Measurements from ENCODE around the gene ZFAND3. TPM values are rescaled to one million over a fixed set of nuclear protein-coding genes. Genes with fewer than 3 reads are reported as not detected.
"Not testable (repeated sequence)": the region's sequence is repeated elsewhere in the genome, so short reads cannot be mapped to it uniquely, and the experiment has no call there.

The ZFAND3 gene
- total RNA-seq, 1 donor from 2014 or later: 66.9 TPM

DNA sequence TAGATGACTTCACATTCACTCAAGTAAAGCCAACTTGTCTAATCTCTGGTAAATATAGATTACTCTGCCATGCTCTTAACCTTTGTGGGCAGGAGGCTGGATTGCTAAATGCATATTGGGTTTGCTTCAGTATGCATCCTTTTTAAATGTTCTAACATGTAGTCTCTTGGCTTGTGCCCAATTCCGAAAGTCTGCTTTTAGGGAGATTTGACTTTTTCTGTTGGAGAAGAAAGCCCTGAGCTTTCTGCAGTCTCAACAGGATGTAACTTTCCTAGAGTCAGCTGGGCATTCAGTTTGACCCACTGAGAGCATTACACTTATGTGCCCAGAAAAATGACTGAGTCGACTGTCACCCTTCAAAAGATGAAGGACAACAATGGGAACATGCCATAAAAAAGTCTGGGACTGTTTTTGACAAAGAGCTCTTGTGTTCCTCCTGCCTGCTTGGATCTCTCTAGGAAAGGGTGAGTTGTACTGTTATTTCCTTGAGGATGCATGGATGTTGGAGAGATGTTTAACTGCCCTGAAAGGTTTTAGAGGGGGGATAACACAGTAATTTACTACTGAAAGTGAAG lies 299.4 kb downstream of the ZFAND3 start:
- H3K9me3 Mint-ChIP-seq: no peaks in the 10 kb centered on the region
- peaks cover 43% of the 10 kb centered on the region for H3K36me3 Mint-ChIP-seq
- no peak for DNase-seq (ENCODE audit: extremely low spot score, unreplicated experiment)
- H3K4me1 Mint-ChIP-seq (ENCODE audit: unreplicated experiment): peaks cover 14% of the 10 kb centered on the region
- no peak overlapping the region for H3K4me3 Mint-ChIP-seq
- TF ChIP-seq, protein P1, sequence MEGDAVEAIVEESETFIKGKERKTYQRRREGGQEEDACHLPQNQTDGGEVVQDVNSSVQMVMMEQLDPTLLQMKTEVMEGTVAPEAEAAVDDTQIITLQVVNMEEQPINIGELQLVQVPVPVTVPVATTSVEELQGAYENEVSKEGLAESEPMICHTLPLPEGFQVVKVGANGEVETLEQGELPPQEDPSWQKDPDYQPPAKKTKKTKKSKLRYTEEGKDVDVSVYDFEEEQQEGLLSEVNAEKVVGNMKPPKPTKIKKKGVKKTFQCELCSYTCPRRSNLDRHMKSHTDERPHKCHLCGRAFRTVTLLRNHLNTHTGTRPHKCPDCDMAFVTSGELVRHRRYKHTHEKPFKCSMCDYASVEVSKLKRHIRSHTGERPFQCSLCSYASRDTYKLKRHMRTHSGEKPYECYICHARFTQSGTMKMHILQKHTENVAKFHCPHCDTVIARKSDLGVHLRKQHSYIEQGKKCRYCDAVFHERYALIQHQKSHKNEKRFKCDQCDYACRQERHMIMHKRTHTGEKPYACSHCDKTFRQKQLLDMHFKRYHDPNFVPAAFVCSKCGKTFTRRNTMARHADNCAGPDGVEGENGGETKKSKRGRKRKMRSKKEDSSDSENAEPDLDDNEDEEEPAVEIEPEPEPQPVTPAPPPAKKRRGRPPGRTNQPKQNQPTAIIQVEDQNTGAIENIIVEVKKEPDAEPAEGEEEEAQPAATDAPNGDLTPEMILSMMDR (conservative IDR thresholded peaks at IDR 0.05): no peak
- H3K27me3 Mint-ChIP-seq: no peaks in the 10 kb centered on the region
- H3K27ac Mint-ChIP-seq: no peak overlapping the region

DNA sequence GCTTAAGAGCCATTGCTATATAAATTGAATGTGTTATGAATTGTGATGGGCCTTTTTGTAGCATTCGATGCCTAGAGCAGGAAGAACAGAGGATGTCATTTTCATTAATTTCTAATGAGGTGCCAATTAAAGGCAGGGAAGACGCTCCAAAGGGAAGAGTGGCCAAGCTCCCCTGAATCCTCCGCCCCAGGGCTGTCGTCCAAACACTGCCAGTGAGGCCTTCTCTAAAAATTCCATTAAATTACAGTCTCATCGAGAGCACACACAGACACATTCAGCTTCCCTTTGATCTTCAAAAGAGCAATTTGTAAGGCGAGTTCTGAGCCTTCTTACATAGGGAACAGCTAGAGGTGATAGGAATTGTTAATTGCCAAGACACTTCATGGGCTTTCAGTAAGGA lies 300.0 kb downstream of the ZFAND3 start:
- Mint-ChIP-seq H3K27me3 (no peaks in the 10 kb centered on the region), H3K27ac (no peak overlapping the region), H3K4me3 (no peak overlapping the region), H3K4me1 (ENCODE audit: unreplicated experiment) (peaks cover 14% of the 10 kb centered on the region), H3K36me3 (peaks cover 43% of the 10 kb centered on the region), H3K9me3 (no peaks in the 10 kb centered on the region)
- TF ChIP-seq, protein P1 (conservative IDR thresholded peaks at IDR 0.05): no peak
- no peak for DNase-seq (ENCODE audit: extremely low spot score, unreplicated experiment)

DNA sequence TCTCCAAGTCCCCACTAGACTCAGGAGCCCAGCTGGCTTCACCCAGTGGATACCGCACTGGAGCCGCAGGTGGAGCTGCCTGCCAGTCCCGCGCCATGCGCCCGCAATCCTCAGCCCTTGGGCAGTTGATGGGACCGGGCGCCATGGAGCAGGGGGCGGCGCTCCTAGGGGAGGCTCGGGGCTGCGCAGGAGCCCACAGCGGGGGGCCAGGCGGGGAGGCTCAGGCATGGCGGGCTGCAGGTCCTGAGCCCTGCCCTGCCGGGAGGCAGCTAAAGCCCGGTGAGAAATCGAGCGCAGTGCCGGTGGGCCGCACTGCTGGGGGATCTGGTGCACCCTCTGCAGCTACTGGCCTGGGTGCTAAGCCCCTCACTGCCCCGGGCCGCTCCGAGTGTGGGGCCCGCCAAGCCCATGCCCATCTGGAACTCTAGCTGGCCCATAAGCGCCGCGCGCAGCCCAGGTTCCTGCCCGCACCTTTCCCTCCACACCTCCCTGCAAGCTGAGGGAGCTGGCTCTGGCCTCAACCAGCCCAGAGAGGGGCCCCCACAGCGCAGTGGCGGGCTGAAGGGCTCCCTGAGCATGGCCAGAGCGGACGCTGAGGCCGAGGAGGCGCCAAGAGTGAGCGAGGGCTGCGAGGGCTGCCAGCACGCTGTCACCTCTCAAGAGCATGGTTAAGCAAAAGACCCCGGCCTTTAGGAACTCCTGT lies 304.8 kb downstream of the ZFAND3 start:
- peaks cover 48% of the 10 kb centered on the region for H3K36me3 Mint-ChIP-seq
- not testable (repeated sequence) for H3K4me1 Mint-ChIP-seq (ENCODE audit: unreplicated experiment); H3K4me3 Mint-ChIP-seq

DNA sequence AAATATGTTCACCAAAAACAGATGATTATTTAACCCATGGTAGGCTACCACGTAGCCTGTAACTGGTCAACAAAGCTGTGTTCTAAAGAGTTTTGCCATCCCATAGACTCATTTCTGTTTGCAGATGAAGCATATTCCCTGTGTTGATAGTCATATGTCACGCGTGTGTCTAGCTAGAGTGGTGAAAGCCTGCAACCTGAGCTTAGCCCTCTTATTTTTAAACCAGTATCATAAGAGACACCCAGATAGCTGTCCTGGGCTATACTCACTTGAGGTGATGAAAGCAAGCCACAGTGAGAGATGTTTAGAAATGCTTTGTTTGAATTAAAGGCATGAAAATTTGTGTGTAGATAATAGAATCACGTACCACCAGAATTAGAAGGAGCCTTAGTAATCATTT lies 307.8 kb downstream of the ZFAND3 start:
- Mint-ChIP-seq H3K4me1 (ENCODE audit: unreplicated experiment) (no peaks in the 10 kb centered on the region), H3K36me3 (peaks cover 45% of the 10 kb centered on the region), H3K27ac (no peak overlapping the region), H3K27me3 (no peaks in the 10 kb centered on the region), H3K9me3 (peaks cover 9% of the 10 kb centered on the region), H3K4me3 (no peak overlapping the region)
- DNase-seq (ENCODE audit: extremely low spot score, unreplicated experiment): no peak
- TF ChIP-seq, protein P1 (conservative IDR thresholded peaks at IDR 0.05): no peak

More for the DNA sequence above, 304.8 kb downstream of the ZFAND3 start:
- H3K27ac Mint-ChIP-seq; H3K9me3 Mint-ChIP-seq; H3K27me3 Mint-ChIP-seq; DNase-seq (ENCODE audit: extremely low spot score, unreplicated experiment): not testable (repeated sequence)

DNA sequence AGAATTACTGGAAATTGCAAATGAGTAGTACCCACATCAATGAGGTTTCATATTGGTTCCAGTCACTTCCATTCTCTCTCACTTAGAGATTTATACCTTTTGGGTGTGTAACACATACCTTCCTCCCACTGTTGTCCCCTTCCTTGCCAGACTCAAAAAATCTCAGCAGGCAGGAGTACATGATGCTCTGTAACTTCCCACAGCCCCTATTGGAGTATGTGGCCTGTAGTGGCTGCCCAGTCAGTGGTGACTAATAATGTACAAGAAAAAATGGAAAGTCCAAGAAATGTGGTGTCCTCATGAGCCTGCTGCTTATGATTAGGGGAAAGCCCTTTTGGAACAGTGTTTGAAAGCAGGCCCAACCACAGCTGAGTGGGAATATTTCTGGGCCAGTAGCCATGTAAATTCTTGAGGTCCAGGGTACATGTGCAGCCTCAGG lies 312.0 kb downstream of the ZFAND3 start:
- Mint-ChIP-seq H3K27me3 (no peaks in the 10 kb centered on the region), H3K27ac (no peak overlapping the region), H3K9me3 (peaks cover 5% of the 10 kb centered on the region), H3K4me3 (no peak overlapping the region), H3K36me3 (peaks cover 29% of the 10 kb centered on the region), H3K4me1 (ENCODE audit: unreplicated experiment) (peaks cover 5% of the 10 kb centered on the region)
- no peak for DNase-seq (ENCODE audit: extremely low spot score, unreplicated experiment)
- TF ChIP-seq, protein P1 (conservative IDR thresholded peaks at IDR 0.05): no peak

DNA sequence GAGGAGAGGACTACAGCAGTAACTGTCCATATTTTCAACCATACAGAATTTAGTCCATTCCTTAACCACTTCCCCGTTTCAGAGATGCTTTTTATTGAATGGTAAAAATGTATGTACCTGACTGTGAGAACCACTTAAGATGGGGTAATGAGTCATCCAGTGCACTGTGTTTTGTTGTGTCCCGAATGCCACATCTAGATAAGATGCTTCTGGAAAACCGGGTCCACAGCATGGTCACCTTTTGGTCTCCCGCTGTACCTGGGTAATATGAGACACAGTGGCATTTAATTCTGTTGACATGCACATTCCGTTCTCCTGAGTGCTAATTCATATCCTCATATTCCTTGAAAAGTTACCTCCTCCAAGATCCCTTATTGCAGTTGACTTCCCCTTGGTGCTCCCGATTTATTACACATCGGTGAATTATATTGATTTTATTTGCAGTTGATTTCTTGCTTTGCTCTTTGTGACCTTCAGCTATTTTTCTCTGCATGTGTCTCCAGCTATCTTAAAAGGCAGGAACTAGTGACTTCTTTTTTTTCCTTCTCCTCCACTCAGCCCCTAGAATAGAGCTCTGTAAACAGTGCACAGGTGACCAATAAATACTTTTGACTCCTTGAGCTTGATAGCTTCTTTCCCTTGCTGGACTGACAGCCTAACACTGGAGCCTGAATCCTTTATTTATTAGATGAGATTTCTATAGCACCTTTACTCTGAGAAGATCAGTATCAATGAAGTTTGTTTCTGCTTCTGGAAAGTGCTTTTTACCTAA lies 314.6 kb downstream of the ZFAND3 start:
- H3K4me3 Mint-ChIP-seq: no peak overlapping the region
- H3K27ac Mint-ChIP-seq: no peak overlapping the region
- H3K36me3 Mint-ChIP-seq: peaks cover 25% of the 10 kb centered on the region
- DNase-seq (ENCODE audit: extremely low spot score, unreplicated experiment): no peak
- no peaks in the 10 kb centered on the region for H3K27me3 Mint-ChIP-seq
- TF ChIP-seq, protein P1 (conservative IDR thresholded peaks at IDR 0.05): no peak
- no peaks in the 10 kb centered on the region for H3K9me3 Mint-ChIP-seq
- peaks cover 17% of the 10 kb centered on the region for H3K4me1 Mint-ChIP-seq (ENCODE audit: unreplicated experiment)

Data from type B pancreatic cell (in vitro differentiated cells).